Esophagus squamous epithelium (tissue), 4 donors: ENCODE data around the gene PIK3AP1.
A peak's percentile ranks its signal among the peaks of the same experiment; 100 is the strongest.

Experiments used
- POLR2A ChIP-seq, 4 donors: fragments of 450-650 bp; IDR thresholded peaks; one replicate each; pipeline ENCODE4 v1.6.1; 2017; ENCODE audit warnings: antibody characterized with exemption in 4 of 4, mild to moderate bottlenecking in 4 of 4, moderate library complexity in 3 of 4
- TF ChIP-seq, protein P1 (sequence below), 6 experiments: fragments of 450-650 bp in 4 of 6; fragments of 200-600 bp in 2 of 6; sonication (generic) in 2 of 6; IDR thresholded peaks; one replicate each; pipeline ENCODE4 v1.5.1; 2016 to 2019; ENCODE audit warnings: antibody characterized with exemption in 6 of 6, mild to moderate bottlenecking in 4 of 6, moderate library complexity in 4 of 6

DNA sequence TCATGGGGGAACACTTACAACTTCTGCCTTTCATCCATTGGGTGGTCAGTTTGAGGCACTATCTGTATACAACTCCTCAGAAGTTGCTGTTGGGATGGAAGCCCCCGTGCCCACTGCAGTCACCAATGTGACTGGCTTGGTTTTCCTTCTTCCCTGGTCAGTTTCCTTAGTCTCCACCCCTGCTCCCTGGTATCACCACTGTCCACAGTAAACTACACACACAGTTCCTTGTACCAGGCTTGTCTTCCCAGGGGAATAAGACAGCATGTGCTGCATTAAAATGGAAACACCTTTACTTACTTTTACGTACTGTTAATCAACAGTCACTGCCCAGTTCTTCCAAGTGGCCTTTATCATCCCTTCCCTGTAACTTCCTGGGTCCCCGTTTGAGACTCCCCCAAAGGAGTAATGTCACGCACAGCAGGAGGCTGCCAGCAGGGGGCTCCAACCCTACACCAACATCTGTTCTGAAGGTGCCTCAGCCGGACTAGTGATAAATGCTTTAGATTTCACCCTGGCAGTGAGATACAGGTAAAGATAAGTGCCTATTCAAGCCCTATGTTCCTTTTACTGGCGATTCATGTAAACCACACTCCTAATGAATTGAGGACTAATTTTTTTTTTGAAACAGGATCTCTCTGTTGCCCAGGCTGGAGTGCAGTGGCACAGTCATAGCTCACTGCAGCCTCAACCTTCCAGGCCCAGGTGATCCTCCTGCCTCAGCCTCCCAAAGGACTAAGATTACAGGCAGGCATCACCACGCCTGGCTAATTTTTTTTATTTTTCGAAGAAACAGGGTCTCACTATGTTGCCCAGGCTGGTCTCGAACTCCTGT is 45.3 kb upstream of the PIK3AP1 start:
- TF ChIP-seq, protein P1, sequence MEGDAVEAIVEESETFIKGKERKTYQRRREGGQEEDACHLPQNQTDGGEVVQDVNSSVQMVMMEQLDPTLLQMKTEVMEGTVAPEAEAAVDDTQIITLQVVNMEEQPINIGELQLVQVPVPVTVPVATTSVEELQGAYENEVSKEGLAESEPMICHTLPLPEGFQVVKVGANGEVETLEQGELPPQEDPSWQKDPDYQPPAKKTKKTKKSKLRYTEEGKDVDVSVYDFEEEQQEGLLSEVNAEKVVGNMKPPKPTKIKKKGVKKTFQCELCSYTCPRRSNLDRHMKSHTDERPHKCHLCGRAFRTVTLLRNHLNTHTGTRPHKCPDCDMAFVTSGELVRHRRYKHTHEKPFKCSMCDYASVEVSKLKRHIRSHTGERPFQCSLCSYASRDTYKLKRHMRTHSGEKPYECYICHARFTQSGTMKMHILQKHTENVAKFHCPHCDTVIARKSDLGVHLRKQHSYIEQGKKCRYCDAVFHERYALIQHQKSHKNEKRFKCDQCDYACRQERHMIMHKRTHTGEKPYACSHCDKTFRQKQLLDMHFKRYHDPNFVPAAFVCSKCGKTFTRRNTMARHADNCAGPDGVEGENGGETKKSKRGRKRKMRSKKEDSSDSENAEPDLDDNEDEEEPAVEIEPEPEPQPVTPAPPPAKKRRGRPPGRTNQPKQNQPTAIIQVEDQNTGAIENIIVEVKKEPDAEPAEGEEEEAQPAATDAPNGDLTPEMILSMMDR (IDR thresholded peaks at IDR 0.05) = peak; percentile 60 to 77 (median 73)
- TF ChIP-seq POLR2A (IDR thresholded peaks at IDR 0.05) = no peak
